Smooth muscle cell (in vitro differentiated cells): ENCODE data around the gene GSK3B. TPM values are rescaled to one million over a fixed set of nuclear protein-coding genes. Genes with fewer than 3 reads are reported as not detected.

Source experiments
- DNase-seq: peaks from one replicate; lab custom pipeline; 2025; ENCODE audit not compliant: unreplicated experiment; lab: John Stamatoyannopoulos, UW
- H2AFZ ChIP-seq: fragments of 200-600 bp; sonication (generic); 2 replicates; pipeline ENCODE4 v1.6.0; 2016; ENCODE audit warnings: antibody characterized with exemption, low read depth, mild to moderate bottlenecking
- H3F3A ChIP-seq: fragments of 200-600 bp; sonication (generic); 2 replicates; pipeline ENCODE4 v1.6.0; 2017; ENCODE audit warnings: antibody characterized with exemption, low read depth
- H3K27ac ChIP-seq: fragments of 200-600 bp; sonication (generic); 2 replicates; pipeline ENCODE4 v1.5.1; 2016; ENCODE audit warnings: low read depth, mild to moderate bottlenecking
- H3K27me3 ChIP-seq: fragments of 200-600 bp; sonication (generic); 2 replicates; pipeline ENCODE4 v1.6.1; 2016; ENCODE audit warnings: low read depth, mild to moderate bottlenecking
- H3K36me3 ChIP-seq: fragments of 200-600 bp; sonication (generic); 2 replicates; pipeline ENCODE4 v1.5.1; 2016; ENCODE audit warnings: low read depth
- H3K4me1 ChIP-seq: fragments of 200-600 bp; sonication (generic); 2 replicates; pipeline ENCODE4 v1.5.1; 2016; ENCODE audit warnings: low read depth
- H3K4me2 ChIP-seq: fragments of 200-600 bp; sonication (generic); 2 replicates; pipeline ENCODE4 v1.6.0; 2016; ENCODE audit warnings: mild to moderate bottlenecking
- H3K4me3 ChIP-seq: fragments of 200-600 bp; sonication (generic); 2 replicates; pipeline ENCODE4 v1.5.1; 2016; ENCODE audit warnings: mild to moderate bottlenecking
- H3K79me2 ChIP-seq: fragments of 200-600 bp; sonication (generic); 2 replicates; pipeline ENCODE4 v1.6.0; 2016; ENCODE audit warnings: low read depth, mild to moderate bottlenecking
- H3K9ac ChIP-seq: fragments of 200-600 bp; sonication (generic); 2 replicates; pipeline ENCODE4 v1.6.0; 2016; ENCODE audit warnings: low read depth
- H3K9me3 ChIP-seq: fragments of 200-600 bp; sonication (generic); replicated peaks from 2 replicates; pipeline ENCODE4 v1.5.1; 2016; ENCODE audit warnings: low read depth
- H4K20me1 ChIP-seq: fragments of 200-600 bp; sonication (generic); 2 replicates; pipeline ENCODE4 v1.6.0; 2016; ENCODE audit warnings: low read depth
- CTCF ChIP-seq: fragments of 200-600 bp; sonication (generic); IDR thresholded peaks from 2 replicates; pipeline ENCODE4 v1.5.1; 2017; ENCODE audit warnings: borderline replicate concordance, mild to moderate bottlenecking, antibody characterized with exemption; ENCODE audit not compliant: insufficient read depth, poor library complexity, severe bottlenecking
- WGBS: methylation state at CpG from one replicate; pipeline ENCODE4 v1.1.7; 2016; ENCODE audit warnings: low lambda C conversion rate; 5-methylcytosine and 5-hydroxymethylcytosine counted together
- polyA plus RNA-seq: library from polyadenylated mRNA; unstranded; fragments of >200 nt; fragmentation: Nextera tagmentation; extraction: Ambion mirVana; gene quantifications from 2 replicates; pipeline ENCODE4 v1.2.1, GENCODE V29; 2016
- total RNA-seq: library from RNA; depleted of rRNA; stranded (reverse); fragments of >200 nt; gene quantifications from 2 replicates; pipeline ENCODE4 v1.2.3, GENCODE V29; 2014

GSK3B gene
- total and polyA plus RNA-seq, 2 experiments from 2014 or later: 27.3 to 61.8 TPM

GRCh38 chr3:119783883-119784282, 310.4 kb downstream of the GSK3B start:
- no peak for TF ChIP-seq CTCF
- H3K27me3 ChIP-seq: no peaks in the 10 kb centered on the region
- no peak overlapping the region for H3K4me3 ChIP-seq
- H3K9me3 ChIP-seq: no peaks in the 10 kb centered on the region
- H3K4me1 ChIP-seq: no peaks in the 10 kb centered on the region
- 77% methylated on average over 7 of the region's 7 CpGs for WGBS
- H3K36me3 ChIP-seq: no peaks in the 10 kb centered on the region
- no peak overlapping the region for H3K9ac ChIP-seq
- H3K4me2 ChIP-seq: no peak overlapping the region
- no peak overlapping the region for H2AFZ ChIP-seq
- no peak overlapping the region for H3K27ac ChIP-seq
- H4K20me1 ChIP-seq: no peaks in the 10 kb centered on the region
- no peak for DNase-seq
- H3K79me2 ChIP-seq: no peaks in the 10 kb centered on the region
- no peaks in the 10 kb centered on the region for H3F3A ChIP-seq

- no peak for TF ChIP-seq CTCF
- H3K27me3 ChIP-seq: no peaks in the 10 kb centered on the region
- WGBS: 89% methylated on average over 2 of the region's 2 CpGs
- no peaks in the 10 kb centered on the region for H3K36me3 ChIP-seq
- no peak overlapping the region for H3K4me2 ChIP-seq
- no peak overlapping the region for H3K27ac ChIP-seq
- H3K79me2 ChIP-seq: no peaks in the 10 kb centered on the region
- H3K9me3 ChIP-seq: no peaks in the 10 kb centered on the region
- no peak overlapping the region for H3K9ac ChIP-seq
- H3F3A ChIP-seq: no peaks in the 10 kb centered on the region
- DNase-seq: no peak
- H4K20me1 ChIP-seq: no peaks in the 10 kb centered on the region
- H2AFZ ChIP-seq: no peak overlapping the region
- H3K4me3 ChIP-seq: no peak overlapping the region
- H3K4me1 ChIP-seq: no peaks in the 10 kb centered on the region
Measured at GRCh38 chr3:119783255-119783654, 311.0 kb downstream of the GSK3B start.

- no peaks in the 10 kb centered on the region for H4K20me1 ChIP-seq
- H3K4me3 ChIP-seq: no peak overlapping the region
- H3K9ac ChIP-seq: no peak overlapping the region
- H3K79me2 ChIP-seq: no peaks in the 10 kb centered on the region
- no peaks in the 10 kb centered on the region for H3K36me3 ChIP-seq
- H3K27ac ChIP-seq: no peak overlapping the region
- H2AFZ ChIP-seq: no peak overlapping the region
- no peaks in the 10 kb centered on the region for H3F3A ChIP-seq
- no peak overlapping the region for H3K4me2 ChIP-seq
- TF ChIP-seq CTCF: no peak
- H3K27me3 ChIP-seq: no peaks in the 10 kb centered on the region
- 100% methylated on average over 1 of the region's 1 CpG for WGBS
- DNase-seq: no peak
- no peaks in the 10 kb centered on the region for H3K9me3 ChIP-seq
- no peaks in the 10 kb centered on the region for H3K4me1 ChIP-seq
Measured at GRCh38 chr3:119782460-119782859, 311.8 kb downstream of the GSK3B start.

- no peaks in the 10 kb centered on the region for H3K79me2 ChIP-seq
- no peak for DNase-seq
- no peaks in the 10 kb centered on the region for H3F3A ChIP-seq
- H3K4me1 ChIP-seq: no peaks in the 10 kb centered on the region
- no peaks in the 10 kb centered on the region for H3K36me3 ChIP-seq
- no peak within 1 kb of the TSS for H3K4me3 ChIP-seq
- WGBS: 89% methylated on average over 10 of the region's 10 CpGs
- H3K9me3 ChIP-seq: no peaks in the 10 kb centered on the region
- H3K27ac ChIP-seq: no peak within 1 kb of the TSS
- H3K9ac ChIP-seq: no peak within 1 kb of the TSS
- H4K20me1 ChIP-seq: no peaks in the 10 kb centered on the region
- H3K4me2 ChIP-seq: no peak within 1 kb of the TSS
- H2AFZ ChIP-seq: no peak within 1 kb of the TSS
- no peaks in the 10 kb centered on the region for H3K27me3 ChIP-seq
- no peak for TF ChIP-seq CTCF
Measured at GRCh38 chr3:119781330-119782198, 312.7 kb downstream of the GSK3B start, which contains the start of gene NR1I2. NR1I2 (plus strand) TSS chr3:119782101.
